Kidney epithelial cell (primary cell): ENCODE data around the gene TRIP12. TPM values are rescaled to one million over a fixed set of nuclear protein-coding genes. Genes with fewer than 3 reads are reported as not detected.
"Not testable (repeated sequence)": the region's sequence is repeated elsewhere in the genome, so short reads cannot be mapped to it uniquely, and the experiment has no call there.

ENCODE experiments used
- DNase-seq: peaks from one replicate; pipeline ENCODE4 v3.0.0-alpha.2; 2010; ENCODE audit warnings: low read depth
- H3K27me3 ChIP-seq: 2 replicates; pipeline ENCODE4 v1.6.0; 2011; ENCODE audit warnings: low read length; ENCODE audit not compliant: control insufficient read depth, insufficient read depth
- H3K36me3 ChIP-seq: 2 replicates; pipeline ENCODE4 v1.5.1; 2011; ENCODE audit warnings: low read length; ENCODE audit not compliant: control insufficient read depth, insufficient read depth
- H3K4me3 ChIP-seq: 2 replicates; pipeline ENCODE4 v1.5.1; 2011; ENCODE audit warnings: low read depth, mild to moderate bottlenecking, control low read depth, low read length
- CTCF ChIP-seq: IDR thresholded peaks from 2 replicates; pipeline ENCODE4 v1.5.1; 2011; ENCODE audit warnings: mild to moderate bottlenecking, moderate library complexity, low read length, control low read depth, inconsistent platforms; ENCODE audit not compliant: insufficient read depth, poor library complexity, severe bottlenecking
- total RNA-seq: library from RNA; depleted of rRNA; stranded (reverse); fragments of >200 nt; gene quantifications from 2 replicates; pipeline ENCODE4 v1.2.3, GENCODE V29; 2015

The TRIP12 gene
- total RNA-seq, 1 donor from 2014 or later: 109 TPM

GRCh38 chr2:229768235-229768634 lies 153.6 kb downstream of the TRIP12 start:
- H3K36me3 ChIP-seq: peaks cover 1% of the 10 kb centered on the region
- H3K4me3 ChIP-seq: no peak overlapping the region
- no peaks in the 10 kb centered on the region for H3K27me3 ChIP-seq
- no peak for TF ChIP-seq CTCF
- DNase-seq: no peak

GRCh38 chr2:229765721-229766120 lies 156.1 kb downstream of the TRIP12 start:
- peaks cover 1% of the 10 kb centered on the region for H3K36me3 ChIP-seq
- TF ChIP-seq CTCF: no peak
- H3K4me3 ChIP-seq: no peak overlapping the region
- DNase-seq: no peak
- no peaks in the 10 kb centered on the region for H3K27me3 ChIP-seq

GRCh38 chr2:229761663-229762062 lies 160.1 kb downstream of the TRIP12 start:
- Histone ChIP-seq H3K4me3 (no peak overlapping the region), H3K36me3 (peaks cover 1% of the 10 kb centered on the region), H3K27me3 (no peaks in the 10 kb centered on the region)
- DNase-seq: no peak
- no peak for TF ChIP-seq CTCF

GRCh38 chr2:229757462-229757861 lies 164.3 kb downstream of the TRIP12 start:
- H3K27me3 ChIP-seq, H3K4me3 ChIP-seq, DNase-seq, H3K36me3 ChIP-seq: not testable (repeated sequence)

- no peak for DNase-seq
- Histone ChIP-seq H3K4me3 (no peak overlapping the region), H3K36me3 (no peaks in the 10 kb centered on the region), H3K27me3 (no peaks in the 10 kb centered on the region)
- TF ChIP-seq CTCF: no peak
These were observed 168.7 kb downstream of the TRIP12 start for GRCh38 chr2:229752970-229753729.

GRCh38 chr2:229749779-229750178 lies 172.0 kb downstream of the TRIP12 start:
- no peak for TF ChIP-seq CTCF
- Histone ChIP-seq H3K27me3 (no peaks in the 10 kb centered on the region), H3K36me3 (no peaks in the 10 kb centered on the region), H3K4me3 (no peak overlapping the region)
- no peak for DNase-seq
